SU-DHL-6 (cell line): ENCODE results near the gene TMEM168.

ENCODE experiments used
- H2AFZ ChIP-seq: fragments of 200-600 bp; sonication (generic); 2 replicates; pipeline ENCODE4 v1.6.1; 2014; ENCODE audit warnings: low read depth, mild to moderate bottlenecking, moderate library complexity, mixed read lengths, antibody characterized with exemption, low read length; ENCODE audit not compliant: severe bottlenecking
- H3F3A ChIP-seq: fragments of 200-600 bp; shearing (Covaris generic); 2 replicates; pipeline ENCODE4 v1.6.0; 2016; ENCODE audit warnings: antibody characterized with exemption, mild to moderate bottlenecking; ENCODE audit not compliant: insufficient read depth
- H3K27ac ChIP-seq: fragments of 200-600 bp; sonication (generic); 2 replicates; pipeline ENCODE4 v1.5.1; 2016; ENCODE audit warnings: low read depth, mild to moderate bottlenecking, low read length, moderate library complexity, mixed read lengths
- H3K27me3 ChIP-seq: fragments of 200-600 bp; sonication (generic), shearing (Covaris generic); 2 replicates; pipeline ENCODE4 v1.6.0; 2014; ENCODE audit warnings: mild to moderate bottlenecking, low read length
- H3K36me3 ChIP-seq: fragments of 200-600 bp; sonication (generic); 2 replicates; pipeline ENCODE4 v1.6.1; 2014; ENCODE audit warnings: mild to moderate bottlenecking, low read length, mixed read lengths
- H3K4me2 ChIP-seq: fragments of 300-600, 200-600 bp; shearing (Covaris generic), sonication (generic); 2 replicates; pipeline ENCODE4 v1.6.0; 2014; ENCODE audit warnings: low read length, low read depth, mild to moderate bottlenecking; ENCODE audit not compliant: poor library complexity, severe bottlenecking
- H3K4me3 ChIP-seq: fragments of 200-600 bp; sonication (generic); 2 replicates; pipeline ENCODE4 v1.5.1; 2014; ENCODE audit warnings: antibody characterized with exemption, low read length, mild to moderate bottlenecking, mixed read lengths; ENCODE audit not compliant: insufficient read depth, poor library complexity, severe bottlenecking
- H3K79me2 ChIP-seq: fragments of 200-600 bp; sonication (generic); 2 replicates; pipeline ENCODE4 v1.6.1; 2014; ENCODE audit warnings: mild to moderate bottlenecking, low read length, moderate library complexity; ENCODE audit not compliant: insufficient read depth
- H3K9ac ChIP-seq: fragments of 200-600 bp; sonication (generic); 2 replicates; pipeline ENCODE4 v1.7.0; 2014; ENCODE audit warnings: mild to moderate bottlenecking, low read length
- H3K9me2 ChIP-seq: fragments of 200-600 bp; sonication (generic); replicated peaks from 2 replicates; pipeline ENCODE4 v1.6.1; 2014; ENCODE audit warnings: low read length; ENCODE audit not compliant: insufficient read depth
- H3K9me3 ChIP-seq: fragments of 200-600 bp; sonication (generic); 2 replicates; pipeline ENCODE4 v1.6.1; 2014; ENCODE audit warnings: low read length, mixed read lengths; ENCODE audit not compliant: insufficient read depth
- H4K20me1 ChIP-seq: fragments of 200-600 bp; sonication (generic); 2 replicates; pipeline ENCODE4 v1.6.1; 2014; ENCODE audit warnings: low read depth, mild to moderate bottlenecking, antibody characterized with exemption, low read length, moderate library complexity, mixed read lengths
- EZH2phosphoT487 ChIP-seq: fragments of 200-600 bp; sonication (generic), shearing (Covaris generic); conservative IDR thresholded peaks from 2 replicates; pipeline ENCODE4 v1.6.1; 2018; ENCODE audit warnings: mild to moderate bottlenecking, antibody characterized with exemption, low read length, moderate library complexity, mixed read lengths
- TF ChIP-seq, protein P1 (sequence below): fragments of 200-600 bp; sonication (generic); IDR thresholded peaks from one replicate; pipeline ENCODE4 v1.5.1; 2017; ENCODE audit warnings: antibody characterized with exemption, mild to moderate bottlenecking, low read length, moderate library complexity; ENCODE audit not compliant: insufficient read depth, poor library complexity, severe bottlenecking

The TMEM168 gene

DNA sequence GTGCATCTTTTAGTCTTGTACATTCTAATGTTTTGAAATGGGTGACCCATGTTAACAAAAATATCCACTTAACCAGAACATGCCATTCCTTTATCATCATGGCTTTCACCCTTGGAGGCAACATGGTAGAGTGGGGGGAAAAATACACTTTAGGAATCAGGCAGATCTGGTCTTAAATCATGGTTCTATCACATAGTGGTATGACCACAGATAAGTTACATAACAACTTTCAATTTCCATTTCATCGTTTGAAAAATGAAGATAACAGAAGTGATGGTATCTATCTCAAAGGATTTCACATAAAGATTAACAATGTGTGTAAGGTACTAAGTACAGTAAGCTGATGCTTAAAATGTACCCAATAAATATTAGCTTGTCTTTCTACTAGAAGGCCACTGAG lies 19.0 kb downstream of the TMEM168 start:
- Histone ChIP-seq H3K4me3 (no peak overlapping the region), H4K20me1 (no peaks in the 10 kb centered on the region), H3K9me3 (no peaks in the 10 kb centered on the region), H3K36me3 (peaks cover 4% of the 10 kb centered on the region; the same call in 1 of the 2 replicates), H3K9me2 (no peaks in the 10 kb centered on the region), H3K79me2 (no peaks in the 10 kb centered on the region), H3F3A (no peaks in the 10 kb centered on the region), H3K27ac (no peak overlapping the region), H3K9ac (no peak overlapping the region), H3K27me3 (no peaks in the 10 kb centered on the region), H2AFZ (no peak overlapping the region), H3K4me2 (no peak overlapping the region)
- TF ChIP-seq EZH2phosphoT487 = no peak
- TF ChIP-seq, protein P1, sequence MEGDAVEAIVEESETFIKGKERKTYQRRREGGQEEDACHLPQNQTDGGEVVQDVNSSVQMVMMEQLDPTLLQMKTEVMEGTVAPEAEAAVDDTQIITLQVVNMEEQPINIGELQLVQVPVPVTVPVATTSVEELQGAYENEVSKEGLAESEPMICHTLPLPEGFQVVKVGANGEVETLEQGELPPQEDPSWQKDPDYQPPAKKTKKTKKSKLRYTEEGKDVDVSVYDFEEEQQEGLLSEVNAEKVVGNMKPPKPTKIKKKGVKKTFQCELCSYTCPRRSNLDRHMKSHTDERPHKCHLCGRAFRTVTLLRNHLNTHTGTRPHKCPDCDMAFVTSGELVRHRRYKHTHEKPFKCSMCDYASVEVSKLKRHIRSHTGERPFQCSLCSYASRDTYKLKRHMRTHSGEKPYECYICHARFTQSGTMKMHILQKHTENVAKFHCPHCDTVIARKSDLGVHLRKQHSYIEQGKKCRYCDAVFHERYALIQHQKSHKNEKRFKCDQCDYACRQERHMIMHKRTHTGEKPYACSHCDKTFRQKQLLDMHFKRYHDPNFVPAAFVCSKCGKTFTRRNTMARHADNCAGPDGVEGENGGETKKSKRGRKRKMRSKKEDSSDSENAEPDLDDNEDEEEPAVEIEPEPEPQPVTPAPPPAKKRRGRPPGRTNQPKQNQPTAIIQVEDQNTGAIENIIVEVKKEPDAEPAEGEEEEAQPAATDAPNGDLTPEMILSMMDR = no peak

DNA sequence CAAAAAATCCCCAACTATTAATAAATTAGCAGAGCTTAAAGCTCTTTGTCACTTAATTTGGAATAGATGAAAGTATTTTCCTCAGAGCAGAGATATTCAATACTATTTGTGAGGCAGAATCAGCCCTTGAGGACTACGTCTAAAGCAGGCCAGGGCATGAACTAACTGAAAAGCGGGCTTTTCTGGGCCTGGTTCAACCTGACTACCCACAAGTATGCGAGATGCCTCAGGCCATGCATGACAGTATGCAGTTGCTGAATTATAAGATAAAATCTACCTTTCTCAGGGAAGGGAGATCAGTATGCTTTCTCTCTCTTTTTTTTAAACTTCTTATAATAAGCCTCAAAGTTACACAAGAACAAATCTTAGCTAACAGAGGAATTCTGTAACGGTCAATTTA lies 20.1 kb downstream of the TMEM168 start:
- H3K27ac ChIP-seq = no peak overlapping the region
- H3K4me2 ChIP-seq = no peak overlapping the region
- H3K79me2 ChIP-seq = no peaks in the 10 kb centered on the region
- peaks cover 4% of the 10 kb centered on the region; the same call in 1 of the 2 replicates for H3K36me3 ChIP-seq
- H3K9me2 ChIP-seq = no peaks in the 10 kb centered on the region
- no peak overlapping the region for H3K4me3 ChIP-seq
- no peaks in the 10 kb centered on the region for H4K20me1 ChIP-seq
- H3K9me3 ChIP-seq = no peaks in the 10 kb centered on the region
- H3K27me3 ChIP-seq = no peaks in the 10 kb centered on the region
- H2AFZ ChIP-seq = no peak overlapping the region
- H3K9ac ChIP-seq = no peak overlapping the region
- H3F3A ChIP-seq = no peaks in the 10 kb centered on the region
- no peak for TF ChIP-seq EZH2phosphoT487
- TF ChIP-seq, protein P1 = no peak

DNA sequence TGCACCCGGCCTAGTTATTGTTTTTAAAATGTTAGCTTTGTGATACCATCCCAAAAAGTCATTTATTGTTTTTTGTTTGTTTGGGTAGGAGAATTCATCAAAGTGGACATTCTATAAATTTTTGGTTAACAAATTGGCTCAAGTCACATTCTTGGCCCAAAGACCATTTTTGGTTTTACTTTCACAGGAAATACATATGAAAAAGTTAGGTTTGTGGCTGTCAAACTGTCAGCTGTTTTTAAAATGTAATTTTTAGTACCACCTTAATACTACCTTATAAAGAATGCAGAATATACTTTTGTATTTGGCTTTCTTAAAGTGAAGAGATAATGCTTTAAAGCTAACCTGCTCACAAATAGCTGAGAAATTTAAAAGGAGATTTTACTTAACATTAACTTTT lies 25.1 kb downstream of the TMEM168 start:
- H3K9me2 ChIP-seq = no peaks in the 10 kb centered on the region
- H3K9ac ChIP-seq = no peak overlapping the region
- no peaks in the 10 kb centered on the region for H4K20me1 ChIP-seq
- no peak overlapping the region for H3K4me3 ChIP-seq
- H3K27me3 ChIP-seq = no peaks in the 10 kb centered on the region
- no peaks in the 10 kb centered on the region; the same call in 1 of the 2 replicates for H3F3A ChIP-seq
- no peak overlapping the region for H3K27ac ChIP-seq
- no peak for TF ChIP-seq EZH2phosphoT487
- TF ChIP-seq, protein P1 = no peak
- H3K9me3 ChIP-seq = no peaks in the 10 kb centered on the region
- H2AFZ ChIP-seq = no peak overlapping the region
- no peaks in the 10 kb centered on the region for H3K79me2 ChIP-seq
- no peaks in the 10 kb centered on the region for H3K36me3 ChIP-seq
- H3K4me2 ChIP-seq = no peak overlapping the region

DNA sequence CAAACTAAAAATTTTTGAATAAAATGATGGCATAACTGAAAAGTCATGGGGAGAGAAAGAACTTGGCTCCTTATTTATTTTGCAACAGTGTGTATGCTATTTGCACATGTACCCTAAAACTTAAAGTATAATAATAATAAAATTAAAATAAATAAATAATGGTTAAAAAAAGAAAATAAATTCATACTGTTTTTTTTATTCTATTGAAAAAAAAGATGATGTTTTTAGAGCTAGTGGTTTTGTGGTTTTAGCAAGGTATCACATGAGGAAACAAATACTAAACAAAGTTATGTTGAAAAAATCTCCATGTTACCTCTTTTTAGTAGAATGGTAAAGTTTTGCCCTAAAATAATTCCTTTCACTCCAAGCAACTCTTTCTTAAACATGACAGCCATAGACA lies 26.2 kb downstream of the TMEM168 start:
- TF ChIP-seq, protein P1 = no peak
- no peak for TF ChIP-seq EZH2phosphoT487
- no peak overlapping the region for H3K4me2 ChIP-seq
- no peaks in the 10 kb centered on the region for H4K20me1 ChIP-seq
- H3K27me3 ChIP-seq = no peaks in the 10 kb centered on the region
- no peaks in the 10 kb centered on the region for H3K36me3 ChIP-seq
- no peak overlapping the region for H3K27ac ChIP-seq
- H3K79me2 ChIP-seq = no peaks in the 10 kb centered on the region
- no peak overlapping the region for H2AFZ ChIP-seq
- no peaks in the 10 kb centered on the region for H3K9me3 ChIP-seq
- no peak overlapping the region for H3K9ac ChIP-seq
- no peaks in the 10 kb centered on the region; the same call in 1 of the 2 replicates for H3F3A ChIP-seq
- no peaks in the 10 kb centered on the region for H3K9me2 ChIP-seq
- H3K4me3 ChIP-seq = no peak overlapping the region
